Measurements from ENCODE around the gene SMYD1.
A peak's percentile ranks its signal among the peaks of the same experiment; 100 is the strongest.

The SMYD1 gene

GRCh38 chr2:88055371-88056128 lies 12.1 kb upstream of the SMYD1 start, which contains the start of gene KRCC1:
Gene KRCC1, minus strand, starts transcription at chr2:88055783. Its CDS starts 27,220 bp downstream, at chr2:88028563.
- peak; percentile 63 for DNase-seq (ENCODE audit: low read depth, low spot score)

GRCh38 chr2:88057437-88057844 lies 10.2 kb upstream of the SMYD1 start:
- DNase-seq (ENCODE audit: low read depth, low spot score): no peak

GRCh38 chr2:88058191-88058590 lies 9.4 kb upstream of the SMYD1 start:
- no peak for DNase-seq (ENCODE audit: low read depth, low spot score)

DNA sequence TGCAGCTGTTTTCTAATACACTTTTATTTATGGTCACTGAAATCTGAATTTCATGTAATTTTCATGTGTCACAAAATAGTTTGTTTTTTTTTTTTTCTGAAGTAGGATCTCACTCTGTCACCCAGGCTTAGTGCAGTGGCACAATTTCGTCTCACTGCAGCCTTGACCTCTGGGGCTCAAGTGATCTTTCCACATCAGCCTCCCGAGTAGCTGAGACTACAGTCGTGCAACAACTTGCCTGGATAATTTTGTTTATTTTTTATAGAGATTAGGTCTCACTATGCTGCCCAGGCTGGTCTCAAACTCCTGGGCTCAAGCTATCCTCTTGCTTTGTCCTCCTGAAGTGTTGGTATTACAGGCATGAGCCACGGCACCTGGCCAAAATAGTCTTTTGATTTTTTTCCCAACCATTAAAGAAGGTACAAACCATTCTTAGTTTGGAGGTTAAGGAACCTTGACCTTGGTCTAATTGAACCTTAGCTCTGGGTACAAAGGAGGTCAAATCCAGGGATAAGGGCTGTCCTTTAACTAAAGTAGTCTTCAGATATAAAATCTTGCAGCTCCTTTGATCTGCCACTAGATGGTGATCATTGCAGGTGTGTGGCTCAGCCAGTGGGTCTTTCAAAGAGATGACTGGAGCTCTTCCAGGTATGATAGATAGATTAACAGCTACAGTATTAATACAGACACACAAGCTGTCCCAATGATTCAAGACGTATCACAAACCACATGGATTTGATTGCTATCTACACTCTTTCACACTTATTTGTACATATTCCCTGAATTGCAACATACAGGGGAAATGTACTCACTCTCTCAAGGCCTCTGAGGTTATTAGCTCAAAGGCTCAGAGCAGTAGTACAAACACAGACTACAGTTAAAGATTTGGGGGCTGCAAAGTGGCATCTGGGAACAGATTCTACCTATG lies 7.4 kb upstream of the SMYD1 start:
- no peak for DNase-seq (ENCODE audit: low read depth, low spot score)

DNA sequence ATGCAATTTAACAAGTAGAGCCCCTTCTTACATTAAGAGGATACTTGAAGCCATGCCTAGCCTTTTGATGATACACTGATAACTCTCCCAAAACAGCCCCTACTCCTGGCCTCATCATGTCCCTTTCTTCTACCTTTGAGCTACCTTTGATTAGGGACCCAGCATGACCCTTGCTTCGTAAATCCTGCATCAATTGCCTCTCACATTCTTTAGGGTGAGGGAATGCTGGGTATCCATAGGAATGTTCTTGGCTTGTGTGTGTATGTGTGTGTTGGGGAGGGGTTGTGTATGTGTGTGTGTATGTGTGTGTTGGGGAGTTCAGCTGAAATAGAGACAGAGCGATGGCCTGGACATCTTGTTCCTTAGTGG lies 6.7 kb upstream of the SMYD1 start:
- DNase-seq (ENCODE audit: low read depth, low spot score): no peak

GRCh38 chr2:88061295-88061694 lies 6.3 kb upstream of the SMYD1 start:
- DNase-seq (ENCODE audit: low read depth, low spot score): no peak

DNA sequence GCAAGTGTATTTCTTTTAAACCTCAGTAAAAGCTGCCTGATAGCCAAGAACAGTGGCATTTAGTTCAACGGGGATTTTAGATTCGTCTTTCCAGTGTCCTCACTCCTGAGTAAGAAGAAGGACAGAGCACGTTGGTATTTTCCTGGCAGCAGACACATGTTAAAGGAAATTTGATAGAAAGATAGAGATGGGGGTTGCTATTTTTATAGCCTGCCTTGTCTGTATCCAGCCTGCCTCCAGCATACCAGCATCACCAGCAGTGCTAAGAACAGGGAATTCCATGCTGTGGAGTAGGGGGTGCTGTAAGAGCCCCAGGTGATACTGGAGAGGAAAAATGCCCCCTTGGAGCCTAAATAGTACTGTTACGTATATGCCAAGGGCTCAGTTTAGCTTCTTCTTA lies 1.1 kb upstream of the SMYD1 start:
- no peak for DNase-seq (ENCODE audit: low read depth, low spot score)

DNA sequence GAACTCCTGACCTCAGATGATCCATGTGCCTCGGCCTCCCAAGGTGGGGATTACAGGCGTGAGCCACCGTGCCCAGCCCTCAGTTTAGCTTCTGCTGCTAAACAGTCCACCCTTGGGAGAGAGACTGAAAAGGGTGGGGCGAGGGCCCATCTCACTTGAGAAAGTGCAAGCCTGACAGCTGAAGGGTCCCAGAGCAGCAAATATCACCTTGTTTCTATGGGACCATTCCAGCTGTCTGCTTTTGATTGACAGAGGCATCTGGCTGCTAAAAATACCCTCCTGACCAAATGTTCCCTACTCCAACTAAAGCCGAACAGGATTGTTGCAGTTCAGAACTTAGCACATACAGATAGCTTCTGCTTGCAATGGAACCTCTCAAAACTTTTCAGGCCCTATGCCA lies 436 bp upstream of the SMYD1 start:
- DNase-seq (ENCODE audit: low read depth, low spot score): no peak

DNA sequence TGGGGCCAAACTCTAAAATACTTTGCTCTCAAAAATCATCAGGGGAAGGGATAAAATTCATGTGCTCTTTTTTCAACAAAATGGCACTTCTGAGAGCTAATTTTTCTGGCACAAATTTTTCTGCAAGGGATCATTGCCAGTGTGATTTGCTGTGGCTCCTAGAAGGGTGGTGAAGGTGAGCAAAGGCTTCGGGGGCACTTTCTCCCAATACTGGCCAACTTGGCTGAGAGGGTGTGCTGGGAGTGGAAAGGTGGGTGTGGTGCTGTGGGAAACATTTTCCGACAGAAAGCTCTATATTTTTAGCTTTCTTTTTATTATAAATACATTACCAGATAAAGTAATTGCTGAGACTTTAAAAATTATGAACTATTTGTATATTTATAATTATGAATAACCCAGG lies 419 bp downstream of the SMYD1 start:
- no peak for DNase-seq (ENCODE audit: low read depth, low spot score)

DNA sequence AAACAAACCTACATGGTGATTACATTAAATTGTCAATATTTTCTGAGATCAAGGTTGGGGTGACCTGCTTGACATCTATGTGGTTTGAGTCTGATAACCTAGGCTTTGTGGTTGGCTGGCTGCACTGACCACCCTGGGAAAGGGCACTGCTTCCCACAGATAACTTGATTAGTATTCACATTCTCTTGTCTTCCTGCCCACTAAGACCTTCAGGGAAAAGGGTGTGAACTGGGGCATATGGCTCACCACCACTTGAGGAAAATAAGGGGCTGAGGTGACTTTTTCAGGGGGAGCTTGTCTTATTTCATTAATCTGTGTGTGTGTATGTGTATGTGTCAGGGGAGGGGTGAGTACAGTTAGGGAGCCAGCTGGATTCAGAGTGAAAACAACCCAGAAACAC lies 1.5 kb downstream of the SMYD1 start:
- no peak for DNase-seq (ENCODE audit: low read depth, low spot score)

- DNase-seq (ENCODE audit: low read depth, low spot score): no peak
These were observed 2.4 kb downstream of the SMYD1 start for GRCh38 chr2:88070055-88070454.

DNA sequence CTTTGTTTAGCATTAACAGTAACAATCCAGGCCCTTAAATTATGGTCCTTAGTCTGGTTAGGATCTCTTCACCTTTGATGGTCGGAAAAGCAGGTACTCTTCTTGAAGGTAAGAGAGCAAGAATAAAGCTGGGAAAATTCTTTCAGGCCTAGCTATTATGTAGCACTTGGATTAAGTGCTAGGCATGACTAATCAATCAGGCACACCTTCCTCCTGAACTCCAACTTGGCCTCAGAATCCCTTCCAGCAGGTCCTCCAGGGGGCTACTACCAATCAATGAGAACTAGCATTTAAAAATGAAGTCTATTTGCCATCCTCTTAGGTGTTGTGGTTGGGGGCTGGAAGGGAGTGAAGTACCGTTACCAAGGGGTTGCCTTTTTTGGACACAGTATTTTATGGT lies 3.7 kb downstream of the SMYD1 start:
- no peak for DNase-seq (ENCODE audit: low read depth, low spot score)

DNA sequence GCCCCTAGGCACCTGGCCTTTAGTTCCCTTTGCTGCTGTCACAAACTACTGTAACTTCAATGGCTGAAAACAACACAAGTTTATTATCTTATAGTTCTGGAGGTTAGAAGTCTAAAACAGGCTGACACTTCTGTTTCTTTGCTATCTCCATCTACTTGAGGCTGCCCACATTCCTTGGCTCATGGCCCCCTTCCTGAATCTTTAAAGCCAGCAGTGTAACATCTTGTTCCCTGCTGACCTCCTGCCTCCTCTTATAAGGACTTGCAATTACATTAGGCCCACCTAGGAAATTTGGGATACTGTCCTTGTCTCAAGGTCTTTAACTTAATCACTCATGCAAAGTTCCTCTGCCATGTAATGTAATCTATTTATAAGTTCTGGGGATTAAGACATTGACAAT lies 6.5 kb downstream of the SMYD1 start:
- DNase-seq (ENCODE audit: low read depth, low spot score): no peak

DNA sequence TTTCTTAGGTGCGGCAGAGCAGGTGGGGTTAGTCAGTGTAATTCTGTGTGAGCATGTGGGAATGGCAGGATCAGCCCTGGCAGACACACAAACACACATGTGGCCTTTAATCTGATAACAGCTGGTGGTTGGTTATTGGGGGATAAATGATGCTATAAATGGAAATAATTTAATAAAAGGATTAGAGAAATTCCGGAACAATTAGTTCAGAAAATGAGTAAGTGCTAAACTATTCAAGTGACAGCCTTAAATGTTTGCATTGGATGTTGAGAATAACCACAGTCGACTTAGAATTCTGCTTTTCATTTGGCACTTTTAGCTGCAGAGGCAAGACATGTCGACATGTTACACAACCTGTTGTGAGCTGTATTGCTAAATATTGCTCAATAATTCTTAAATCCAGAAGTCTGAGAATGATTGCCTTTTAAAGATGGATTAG lies 7.2 kb downstream of the SMYD1 start:
- no peak for DNase-seq (ENCODE audit: low read depth, low spot score)

DNA sequence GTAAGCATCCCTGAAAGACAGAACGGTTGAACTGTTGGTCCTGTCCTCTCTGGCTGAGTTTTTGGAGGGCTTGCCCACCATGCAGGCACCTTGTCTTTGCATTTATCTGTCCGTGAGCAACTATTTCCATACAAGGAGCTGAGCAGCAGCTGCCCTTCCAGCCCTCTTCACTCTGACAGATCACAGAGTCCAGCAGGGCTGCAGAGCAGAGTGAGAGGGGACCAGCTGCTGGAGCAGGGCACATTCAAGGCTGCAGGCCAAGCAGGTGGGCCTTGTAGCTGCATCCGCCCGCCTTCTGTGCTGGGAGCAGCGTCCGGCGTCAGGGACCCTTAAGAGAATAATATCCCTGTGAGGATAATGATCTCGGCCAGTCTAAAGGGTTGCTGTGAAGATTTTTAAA lies 9.5 kb downstream of the SMYD1 start:
- no peak for DNase-seq (ENCODE audit: low read depth, low spot score)

GRCh38 chr2:88078643-88079172 lies 11.1 kb downstream of the SMYD1 start:
- no peak for DNase-seq (ENCODE audit: low read depth, low spot score)

DNA sequence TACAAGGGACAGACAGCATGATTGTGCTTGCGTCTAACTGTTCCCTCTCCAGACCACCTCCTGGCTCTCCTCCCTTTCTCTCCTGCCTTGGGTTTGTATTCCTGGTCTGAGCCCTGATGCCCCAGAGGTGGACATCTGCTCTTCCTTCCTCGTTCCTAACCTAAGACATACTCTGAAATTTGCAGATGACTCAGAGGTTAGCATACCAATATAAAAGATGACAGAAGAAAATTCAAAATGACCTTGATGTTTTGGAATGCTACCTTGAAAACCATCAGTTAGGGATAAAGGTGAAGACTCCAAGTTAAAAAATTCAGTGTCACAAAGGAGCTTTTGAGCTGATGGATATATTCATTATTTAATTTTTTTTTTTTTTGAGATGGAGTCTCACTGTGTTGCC lies 12.9 kb downstream of the SMYD1 start:
- no peak for DNase-seq (ENCODE audit: low read depth, low spot score)

DNA sequence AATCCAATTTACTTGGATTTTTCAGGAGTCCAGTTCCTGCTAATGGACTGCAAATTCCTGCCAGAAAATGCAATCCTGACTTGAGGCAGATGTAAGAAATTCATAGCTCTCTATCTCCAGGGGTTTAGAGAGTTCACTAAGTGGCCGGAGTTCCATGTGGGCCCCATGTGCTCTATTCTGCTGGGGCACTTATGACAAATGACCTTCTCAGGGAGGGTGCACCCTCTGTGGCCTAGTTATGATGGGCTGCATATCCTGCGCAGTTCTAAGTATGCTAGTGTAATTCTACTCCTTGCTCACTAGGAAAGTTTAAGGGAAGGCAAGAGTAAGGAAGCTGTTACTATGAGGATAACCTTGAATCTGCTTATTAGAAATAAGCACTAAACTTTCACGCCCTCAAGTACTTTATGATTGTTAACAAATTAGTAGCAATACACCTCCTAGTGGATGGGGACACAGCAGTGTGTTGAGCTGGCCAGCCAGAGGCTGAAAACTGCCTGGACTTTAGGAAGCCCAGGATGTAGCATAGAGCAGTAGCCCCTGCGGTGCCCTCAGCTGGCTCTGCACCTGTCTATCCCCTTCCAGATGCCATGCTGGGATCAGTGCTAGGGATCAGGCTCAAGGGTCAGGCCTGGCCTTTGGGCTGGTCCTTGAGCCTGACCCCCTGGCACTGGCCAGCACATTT lies 14.4 kb downstream of the SMYD1 start:
- no peak for DNase-seq (ENCODE audit: low read depth, low spot score)

DNA sequence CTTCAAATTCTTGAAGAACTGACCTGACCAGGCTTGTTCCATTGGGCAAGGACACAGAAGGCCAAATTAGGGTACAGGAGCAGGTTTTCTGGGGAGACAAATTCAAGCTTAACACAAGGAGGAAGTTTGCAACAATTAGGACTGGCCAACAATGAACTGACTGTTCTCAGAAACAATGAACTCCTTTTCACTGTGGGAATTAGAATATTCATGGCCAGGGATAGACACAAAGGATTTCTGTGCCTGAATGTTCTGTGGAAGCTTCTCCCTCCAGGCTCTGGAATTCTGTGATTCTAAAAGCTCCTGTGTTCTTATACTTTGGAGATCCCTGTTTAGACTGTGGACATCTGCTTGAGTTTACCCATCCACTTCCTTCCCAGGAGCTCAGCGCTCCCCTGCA lies 15.2 kb downstream of the SMYD1 start:
- DNase-seq (ENCODE audit: low read depth, low spot score): no peak

DNA sequence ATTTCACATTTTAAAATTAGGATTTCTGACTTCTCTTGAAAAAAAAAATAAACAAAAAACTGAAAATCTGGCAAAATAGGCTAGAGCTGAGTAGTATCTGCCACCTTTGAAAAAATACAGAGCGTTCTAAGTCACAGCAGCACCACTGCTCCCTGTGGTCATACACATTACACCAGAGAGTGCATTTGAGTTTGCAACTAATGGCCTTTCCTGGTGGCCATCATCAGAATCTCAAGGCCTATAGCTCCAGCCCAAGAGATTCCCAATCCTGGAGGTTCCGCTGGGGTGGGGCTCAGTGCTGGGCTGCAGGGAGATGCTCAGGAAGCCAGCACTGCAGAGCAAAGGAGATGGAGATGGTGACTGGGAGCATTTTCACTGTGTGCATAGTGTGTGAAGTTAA lies 17.5 kb downstream of the SMYD1 start:
- no peak for DNase-seq (ENCODE audit: low read depth, low spot score)

DNA sequence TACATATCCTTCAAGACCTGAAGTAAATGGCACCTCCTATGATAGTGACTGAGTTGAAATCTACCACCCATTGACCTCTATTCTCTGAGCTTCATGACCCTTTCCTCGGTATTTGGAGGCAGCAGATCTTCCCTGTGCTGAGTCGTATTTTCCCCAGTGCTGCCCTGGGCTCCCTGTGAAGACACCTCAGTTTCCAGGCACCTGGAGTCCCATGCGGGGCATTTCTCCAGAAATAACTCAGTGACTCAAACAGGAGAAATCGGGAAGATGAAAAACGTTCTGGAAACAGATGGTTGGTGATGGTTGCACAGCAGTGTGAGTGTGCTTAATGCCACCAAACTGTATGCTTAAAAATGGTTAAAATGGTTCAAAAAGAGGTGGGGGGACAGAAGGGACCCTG lies 18.0 kb downstream of the SMYD1 start:
- DNase-seq (ENCODE audit: low read depth, low spot score): no peak

- no peak for DNase-seq (ENCODE audit: low read depth, low spot score)
These were observed 18.8 kb downstream of the SMYD1 start for GRCh38 chr2:88086401-88086800.
